AG04450 (cell line): ENCODE results near the gene ARNT2. TPM values are rescaled to one million over a fixed set of nuclear protein-coding genes. Genes with fewer than 3 reads are reported as not detected.
A peak's percentile ranks its signal among the peaks of the same experiment; 100 is the strongest.

ENCODE experiments used
- CTCF ChIA-PET: fragments of 300-600, 350-600 bp; formaldehyde crosslinking; extraction: SDS; loops from one replicate; lab custom pipeline; 2022; ENCODE audit warnings: antibody characterized with exemption, inconsistent platforms; lab: Charles Lee
- POLR2A ChIA-PET: fragments of 350-600 bp; formaldehyde crosslinking; extraction: SDS; loops from one replicate; lab custom pipeline; 2021; ENCODE audit warnings: antibody characterized with exemption, inconsistent platforms; lab: Yijun Ruan, JAX
- DNase-seq: peaks from one replicate; pipeline ENCODE4 v3.0.0-alpha.2; 2011; ENCODE audit warnings: low read depth, low spot score
- H3K27ac ChIP-seq: one replicate; pipeline ENCODE4 v1.5.1; 2012; ENCODE audit warnings: low read depth, low read length, control low read depth
- H3K27me3 ChIP-seq: one replicate; pipeline ENCODE4 v1.6.0; 2012; ENCODE audit warnings: low read length; ENCODE audit not compliant: control insufficient read depth, insufficient read depth
- H3K4me3 ChIP-seq: 2 replicates; pipeline ENCODE4 v1.5.1; 2011; ENCODE audit warnings: mild to moderate bottlenecking, low read depth, low read length, control low read depth
- H3K9me3 ChIP-seq: 2 replicates; pipeline ENCODE4 v1.5.1; 2012; ENCODE audit warnings: low read length; ENCODE audit not compliant: control insufficient read depth, insufficient read depth
- CTCF ChIP-seq: IDR thresholded peaks from 2 replicates; pipeline ENCODE4 v1.5.1; 2011; ENCODE audit warnings: low read depth, low read length, control low read depth, inconsistent platforms
- polyA plus RNA-seq: library from polyadenylated mRNA; depleted of rRNA; stranded (reverse); fragments of >200 nt; gene quantifications from 2 replicates; pipeline ENCODE4 v1.2.3, GENCODE V29; 2011

The ARNT2 gene
- polyA plus RNA-seq, 1 experiment, result 36.8 TPM

GRCh38 chr15:80618685-80619400 lies 214.7 kb downstream of the ARNT2 start:
- TF ChIP-seq CTCF, result no peak
- H3K27ac ChIP-seq, result no peak overlapping the region
- no peaks in the 10 kb centered on the region for H3K27me3 ChIP-seq
- H3K9me3 ChIP-seq, result no peaks in the 10 kb centered on the region; the same call in 1 of the 2 replicates
- POLR2A ChIA-PET, result interaction anchor here (1.1 kb wide), 1 partner anchor 160 kb away, joined by 4 read pairs; the partner anchor contains the start of gene CEMIP
- H3K4me3 ChIP-seq, result no peak overlapping the region
- CTCF ChIA-PET, result interaction anchor here (0.5 to 4.4 kb wide), 14 partner anchors 11 to 351 kb away, joined by 3 to 27 read pairs (median 3); partner anchors contain the start of gene CEMIP
- DNase-seq, result no peak

- Histone ChIP-seq H3K27ac (no peak overlapping the region), H3K4me3 (no peak overlapping the region), H3K9me3 (no peaks in the 10 kb centered on the region; the same call in 1 of the 2 replicates), H3K27me3 (no peaks in the 10 kb centered on the region)
- no peak for DNase-seq
- ChIA-PET CTCF (interaction anchor here (0.6 to 4.4 kb wide), 17 partner anchors 10 to 349 kb away, joined by 3 to 27 read pairs (median 4); partner anchors contain the start of gene CEMIP), POLR2A (interaction anchor here (1.1 kb wide), 1 partner anchor 159 kb away, joined by 4 read pairs; the partner anchor contains the start of gene CEMIP)
- peak; percentile 44 for TF ChIP-seq CTCF
These were observed 215.5 kb downstream of the ARNT2 start for GRCh38 chr15:80619680-80620079.

- no peak for DNase-seq
- TF ChIP-seq CTCF, result no peak
- Histone ChIP-seq H3K9me3 (peaks cover 3% of the 10 kb centered on the region), H3K27me3 (no peaks in the 10 kb centered on the region), H3K4me3 (no peak overlapping the region), H3K27ac (no peak overlapping the region)
- ChIA-PET CTCF (interaction anchor here (0.6 to 4.4 kb wide), 17 partner anchors 9 to 349 kb away, joined by 3 to 27 read pairs (median 4); partner anchors contain the start of gene CEMIP), POLR2A (no interaction called here)
These were observed 216.0 kb downstream of the ARNT2 start for GRCh38 chr15:80620141-80620540.

- Histone ChIP-seq H3K27ac (no peak overlapping the region), H3K4me3 (no peak overlapping the region), H3K9me3 (peaks cover 3% of the 10 kb centered on the region; the same call in 1 of the 2 replicates), H3K27me3 (no peaks in the 10 kb centered on the region)
- DNase-seq, result no peak
- no peak for TF ChIP-seq CTCF
- ChIA-PET CTCF (interaction anchor here (1.0 to 4.4 kb wide), 4 partner anchors 10 to 159 kb away, joined by 4 to 27 read pairs (median 14); partner anchors contain the start of gene CEMIP), POLR2A (no interaction called here)
These were observed 216.7 kb downstream of the ARNT2 start for GRCh38 chr15:80620931-80621330.

GRCh38 chr15:80626643-80627120 lies 222.5 kb downstream of the ARNT2 start:
- no peak for TF ChIP-seq CTCF
- no peak for DNase-seq
- CTCF ChIA-PET, result no interaction called here
- Histone ChIP-seq H3K9me3 (peaks cover 3% of the 10 kb centered on the region; the same call in 1 of the 2 replicates), H3K27ac (no peak overlapping the region), H3K4me3 (no peak overlapping the region), H3K27me3 (no peaks in the 10 kb centered on the region)
- POLR2A ChIA-PET, result no interaction called here
